Daoy (cell line): ENCODE measurements around the gene WWC1. TPM values are rescaled to one million over a fixed set of nuclear protein-coding genes. Genes with fewer than 3 reads are reported as not detected.

Experiments used
- DNase-seq: peaks from one replicate; pipeline ENCODE4 v3.0.0-alpha.2; 2015; ENCODE audit warnings: low read depth
- total RNA-seq: library from RNA; depleted of rRNA; stranded (reverse); fragments of >200 nt; shearing (Covaris generic); gene quantifications from 2 replicates; pipeline ENCODE4 v1.2.3, GENCODE V29; 2014

The WWC1 gene
- total RNA-seq, 1 experiment from 2014 or later: 17.4 TPM

- no peak for DNase-seq
These were observed 146.9 kb downstream of the WWC1 start for GRCh38 chr5:168438349-168438748.

DNA sequence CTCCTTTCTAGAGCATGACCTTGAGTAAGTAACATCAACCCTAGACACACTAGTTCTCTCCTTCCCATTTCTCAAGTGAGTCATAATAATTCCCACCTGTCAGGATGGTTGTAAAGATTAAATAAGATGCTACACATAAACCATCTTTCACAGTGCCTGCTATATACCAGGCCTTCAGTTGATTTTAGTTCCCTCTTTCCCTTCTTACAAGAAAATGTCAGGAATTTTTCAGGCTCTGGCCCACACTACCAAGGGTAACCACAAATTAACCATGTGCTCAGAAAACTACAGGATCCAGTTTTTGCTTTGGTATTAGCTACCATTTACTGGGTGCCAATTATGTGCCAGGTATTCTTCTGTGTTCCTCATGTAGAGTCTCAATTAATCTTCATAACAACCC is 152.1 kb downstream of the WWC1 start:
- no peak for DNase-seq

- no peak for DNase-seq
These were observed 152.7 kb downstream of the WWC1 start for GRCh38 chr5:168443950-168444700.

DNA sequence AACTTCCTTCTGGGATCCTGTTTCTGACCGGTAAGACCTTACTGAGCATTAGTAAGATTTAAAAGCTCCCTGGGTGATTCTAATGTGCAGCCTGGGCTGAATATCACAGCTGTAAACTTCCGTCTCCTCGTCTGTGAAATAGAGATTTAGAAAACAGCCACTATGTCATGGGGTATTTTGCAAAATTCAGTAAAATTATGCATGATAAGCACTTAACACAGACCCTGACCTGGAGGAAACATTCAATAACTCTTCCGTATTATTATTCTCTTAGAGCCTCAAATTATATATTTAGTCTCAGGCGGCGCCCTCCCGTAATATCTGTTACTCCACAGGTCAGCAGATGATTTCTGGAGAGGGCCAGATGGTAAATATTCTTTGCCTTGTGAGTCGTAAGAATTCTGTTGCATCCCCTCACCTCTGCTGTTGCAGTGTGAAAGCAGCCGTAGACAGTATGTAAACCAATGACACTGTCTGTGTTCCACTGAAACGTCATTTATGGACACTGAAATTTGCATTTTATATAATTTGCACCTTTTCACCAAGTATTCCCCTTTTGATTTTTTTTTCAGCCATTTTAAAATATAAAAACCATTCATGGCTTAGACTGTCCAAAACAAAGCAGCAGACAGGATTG is 155.7 kb downstream of the WWC1 start:
- DNase-seq: no peak

- no peak for DNase-seq
These were observed 156.4 kb downstream of the WWC1 start for GRCh38 chr5:168447808-168448207.

- no peak for DNase-seq
These were observed 157.7 kb downstream of the WWC1 start for GRCh38 chr5:168449166-168449565.

DNA sequence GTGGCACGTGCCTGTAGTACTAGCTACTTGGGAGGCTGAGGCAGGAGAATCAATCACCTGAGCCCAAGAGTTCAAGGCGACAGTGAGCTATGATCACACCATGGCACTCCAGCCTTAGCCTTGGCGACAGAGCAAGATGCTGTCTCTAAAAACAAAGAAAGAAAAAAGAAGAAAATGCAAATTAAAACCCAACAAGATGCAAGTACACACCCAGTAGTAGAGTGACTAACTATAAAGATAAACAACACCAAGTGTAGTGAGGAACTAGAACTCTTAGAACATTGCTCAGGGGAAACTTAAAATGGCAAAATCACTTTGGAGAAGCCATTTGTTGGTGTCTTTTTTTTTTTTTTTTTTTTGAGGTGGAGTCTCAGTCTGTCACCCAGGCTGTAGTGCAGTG is 160.1 kb downstream of the WWC1 start:
- no peak for DNase-seq

DNA sequence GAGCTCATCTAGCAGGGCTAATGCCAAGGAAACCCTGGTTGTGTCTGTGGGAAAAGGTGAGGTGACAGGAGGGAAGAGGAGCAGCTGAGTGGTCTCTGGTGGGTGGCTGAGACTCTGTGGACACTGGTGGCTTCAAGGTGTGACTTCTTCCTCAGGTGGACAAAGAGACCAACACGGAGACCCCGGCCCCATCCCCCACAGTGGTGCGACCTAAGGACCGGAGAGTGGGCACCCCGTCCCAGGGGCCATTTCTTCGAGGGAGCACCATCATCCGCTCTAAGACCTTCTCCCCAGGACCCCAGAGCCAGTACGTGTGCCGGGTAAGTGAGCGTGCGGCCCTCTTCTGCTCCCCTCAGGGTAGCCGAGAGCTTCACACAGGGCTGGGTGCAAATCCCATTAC is 163.8 kb downstream of the WWC1 start:
- no peak for DNase-seq

DNA sequence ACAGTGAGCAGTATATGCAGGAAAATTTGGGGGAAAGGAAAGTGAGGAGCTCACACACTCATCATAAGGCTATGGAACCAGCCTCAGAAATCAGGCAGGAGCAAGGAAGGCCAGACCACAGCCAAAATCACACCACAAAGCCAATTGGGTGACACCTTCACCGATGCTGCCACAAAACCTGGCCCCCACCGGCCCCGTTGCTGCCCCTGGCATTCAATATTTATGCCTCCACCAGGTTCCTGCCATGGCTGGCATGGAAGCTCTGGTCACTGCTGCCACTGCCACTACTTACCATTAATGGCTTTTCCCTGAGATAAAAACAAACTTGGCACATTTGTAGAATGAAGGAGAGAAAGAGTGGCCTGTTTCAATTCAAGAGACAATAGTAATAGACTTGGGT is 166.1 kb downstream of the WWC1 start:
- DNase-seq: no peak

DNA sequence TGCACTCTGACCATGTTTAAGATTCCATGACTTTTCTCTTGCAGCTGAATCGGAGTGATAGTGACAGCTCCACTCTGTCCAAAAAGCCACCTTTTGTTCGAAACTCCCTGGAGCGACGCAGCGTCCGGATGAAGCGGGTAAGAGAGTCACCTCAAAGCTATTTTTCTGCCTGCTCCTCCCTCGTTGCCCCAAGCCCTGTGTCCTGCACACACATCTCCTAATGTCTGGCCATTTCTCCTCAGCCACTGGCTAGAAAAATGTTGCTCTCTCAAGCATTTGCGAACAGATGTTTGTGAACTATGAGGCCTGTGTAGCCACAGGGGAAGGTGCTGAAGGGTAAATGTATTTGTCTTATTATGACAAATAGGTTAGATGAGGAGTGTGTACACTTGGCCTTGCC is 169.2 kb downstream of the WWC1 start:
- DNase-seq: no peak

GRCh38 chr5:168463081-168463480 is 171.6 kb downstream of the WWC1 start:
- DNase-seq: no peak

DNA sequence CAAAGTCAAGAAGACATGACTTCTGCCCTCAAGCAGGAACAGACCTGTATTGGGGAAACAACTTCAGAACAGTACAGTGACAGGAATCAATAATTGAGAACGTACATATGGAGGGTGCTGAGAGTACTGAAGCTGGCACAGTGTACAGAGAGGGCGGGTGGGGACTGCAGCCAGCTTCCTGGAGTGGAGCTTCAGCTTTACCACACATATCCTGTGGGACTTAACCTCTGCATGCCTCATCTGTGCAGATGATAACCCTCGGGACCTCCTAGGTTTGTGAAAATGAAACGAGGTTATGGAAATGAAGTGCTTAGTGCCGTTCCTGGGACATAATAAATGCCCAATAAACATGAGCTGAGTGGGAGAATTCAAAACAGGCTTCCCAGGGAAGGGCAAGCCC is 172.8 kb downstream of the WWC1 start:
- no peak for DNase-seq

DNA sequence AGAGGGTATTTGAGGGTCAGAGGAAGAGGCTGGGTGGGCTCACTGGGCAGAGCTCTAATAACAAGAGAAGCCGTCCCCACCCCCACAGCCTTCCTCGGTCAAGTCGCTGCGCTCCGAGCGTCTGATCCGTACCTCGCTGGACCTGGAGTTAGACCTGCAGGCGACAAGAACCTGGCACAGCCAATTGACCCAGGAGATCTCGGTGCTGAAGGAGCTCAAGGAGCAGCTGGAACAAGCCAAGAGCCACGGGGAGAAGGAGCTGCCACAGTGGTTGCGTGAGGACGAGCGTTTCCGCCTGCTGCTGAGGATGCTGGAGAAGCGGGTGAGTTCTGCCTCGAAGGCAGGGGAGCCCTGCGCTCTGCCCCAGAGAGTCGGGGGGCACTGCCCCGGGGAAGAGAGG is 173.2 kb downstream of the WWC1 start:
- no peak for DNase-seq

DNA sequence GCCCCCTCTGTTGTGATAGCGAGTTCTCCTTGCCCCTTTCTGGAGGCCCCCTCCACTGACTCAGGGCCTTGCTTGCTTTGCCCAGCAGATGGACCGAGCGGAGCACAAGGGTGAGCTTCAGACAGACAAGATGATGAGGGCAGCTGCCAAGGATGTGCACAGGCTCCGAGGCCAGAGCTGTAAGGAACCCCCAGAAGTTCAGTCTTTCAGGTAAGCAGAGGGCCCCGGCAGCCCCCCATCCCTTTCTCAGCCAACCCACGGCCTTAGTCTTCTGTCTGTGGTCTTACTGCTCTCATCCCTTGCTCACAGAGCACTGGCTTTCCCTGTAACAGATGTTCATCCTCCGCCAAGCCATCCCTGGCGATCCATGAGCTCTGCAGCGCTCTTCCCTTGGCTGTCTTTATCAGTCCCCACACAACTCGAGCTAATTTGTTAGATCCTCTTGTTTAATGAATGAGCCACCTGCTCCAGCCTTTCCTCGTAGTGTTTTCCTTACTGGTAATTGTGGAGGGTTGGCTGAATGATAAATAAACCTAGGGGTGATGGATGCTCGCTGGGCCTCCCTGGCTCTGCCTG is 176.4 kb downstream of the WWC1 start:
- no peak for DNase-seq

- peak; percentile 19 for DNase-seq
These were observed 177.4 kb downstream of the WWC1 start for GRCh38 chr5:168468836-168469235.

DNA sequence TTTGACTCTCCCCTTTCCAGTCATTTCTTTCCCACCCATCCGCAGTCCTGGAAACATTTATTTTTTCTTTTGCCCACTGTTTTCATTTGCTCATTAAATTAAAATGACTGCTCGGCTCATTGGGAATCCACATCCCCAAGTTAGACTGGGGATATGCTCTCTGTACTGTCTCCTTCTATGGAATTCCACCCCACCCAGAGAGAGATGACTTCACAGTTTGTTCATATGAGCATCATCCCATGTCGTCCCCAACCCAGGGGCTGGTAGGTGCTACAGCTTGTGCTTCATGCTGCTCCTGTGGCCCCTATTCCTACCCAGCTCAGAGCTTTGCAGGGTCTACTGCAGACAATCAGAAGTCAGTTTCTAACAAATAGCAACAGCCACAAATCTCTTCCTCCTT is 178.4 kb downstream of the WWC1 start:
- no peak for DNase-seq

DNA sequence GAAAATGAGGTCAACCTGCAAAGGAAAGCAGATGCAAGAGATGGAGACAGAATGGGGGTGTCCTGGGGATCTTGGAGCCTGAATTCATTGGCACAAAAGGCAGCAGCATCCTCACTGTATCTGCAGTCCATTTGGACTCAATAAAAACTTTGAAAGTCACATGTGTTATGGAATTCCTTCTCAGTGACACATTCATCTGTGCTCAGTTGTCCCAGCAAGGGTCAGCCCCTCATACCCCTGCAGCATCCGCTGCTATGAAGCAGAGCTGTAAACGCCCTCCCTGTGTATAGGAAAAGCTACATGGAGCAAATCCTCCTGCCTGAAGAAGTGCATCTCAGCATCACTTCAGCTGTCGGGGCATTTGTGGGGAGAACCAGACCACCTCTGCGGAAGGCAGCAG is 180.3 kb downstream of the WWC1 start:
- peak; percentile 36 for DNase-seq

- DNase-seq: peak; percentile 90
These were observed 180.9 kb downstream of the WWC1 start for GRCh38 chr5:168472329-168472728.

GRCh38 chr5:168474319-168474718 is 182.9 kb downstream of the WWC1 start:
- DNase-seq: no peak

GRCh38 chr5:168477060-168477459 is 185.6 kb downstream of the WWC1 start:
- peak; percentile 83 for DNase-seq

- DNase-seq: no peak
These were observed 187.7 kb downstream of the WWC1 start for GRCh38 chr5:168479166-168479565.

GRCh38 chr5:168480601-168481000 is 189.2 kb downstream of the WWC1 start:
- DNase-seq: no peak

DNA sequence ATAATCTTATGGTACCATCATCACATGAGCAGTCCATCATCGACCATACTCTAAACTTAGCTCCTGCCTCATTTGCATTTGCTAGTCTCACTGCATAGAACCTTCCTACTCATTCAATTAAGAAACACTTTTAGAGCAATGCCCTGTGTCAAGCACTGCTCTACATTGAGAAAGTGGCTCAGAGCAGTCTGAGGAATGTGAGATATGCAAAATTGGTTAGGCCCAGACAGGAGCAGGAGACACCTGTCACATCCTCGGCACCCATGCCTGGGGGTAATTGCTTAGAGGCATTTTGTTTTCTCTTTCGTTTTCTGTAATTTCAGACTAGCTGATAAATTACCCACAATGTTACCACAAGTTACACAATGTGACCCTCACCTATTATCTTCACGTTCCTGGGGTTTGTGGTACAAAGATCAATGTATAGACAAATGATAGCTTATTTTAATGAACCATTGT is 189.9 kb downstream of the WWC1 start:
- DNase-seq: no peak
